ACC112 (cell line): ENCODE results near the gene ATP8A1.

ENCODE experiments used
- H2AFZ ChIP-seq: fragments of 200-600 bp; sonication (generic); one replicate; pipeline ENCODE4 v1.6.0; 2017; ENCODE audit warnings: antibody characterized with exemption, low read length; ENCODE audit not compliant: unreplicated experiment
- H3K27ac ChIP-seq: fragments of 200-600 bp; sonication (generic); 2 replicates; pipeline ENCODE4 v1.5.1; 2014; ENCODE audit warnings: low read depth, mild to moderate bottlenecking, antibody characterized with exemption, low read length, moderate library complexity
- H3K27me3 ChIP-seq: fragments of 200-600 bp; sonication (generic); 2 replicates; pipeline ENCODE4 v1.6.1; 2014; ENCODE audit warnings: mild to moderate bottlenecking, antibody characterized with exemption, low read length, moderate library complexity, mixed read lengths; ENCODE audit not compliant: insufficient read depth
- H3K36me3 ChIP-seq: fragments of 200-600 bp; sonication (generic); 2 replicates; pipeline ENCODE4 v1.6.1; 2016; ENCODE audit warnings: mild to moderate bottlenecking, antibody characterized with exemption, low read length, moderate library complexity, mixed read lengths; ENCODE audit not compliant: insufficient read depth
- H3K4me1 ChIP-seq: fragments of 200-600 bp; sonication (generic); one replicate; pipeline ENCODE4 v1.6.1; 2016; ENCODE audit warnings: low read length, mixed read lengths; ENCODE audit not compliant: insufficient read depth, unreplicated experiment, control insufficient read depth
- H3K4me3 ChIP-seq: fragments of 200-600 bp; sonication (generic); 2 replicates; pipeline ENCODE4 v1.5.1; 2014; ENCODE audit warnings: mild to moderate bottlenecking, low read depth, low read length
- H3K79me2 ChIP-seq: fragments of 200-600 bp; sonication (generic); one replicate; pipeline ENCODE4 v1.6.0; 2016; ENCODE audit warnings: low read length; ENCODE audit not compliant: control insufficient read depth, unreplicated experiment, insufficient read depth

ATP8A1 gene

GRCh38 chr4:42573249-42573648 lies 83.7 kb downstream of the ATP8A1 start:
- peaks cover 37% of the 10 kb centered on the region for H3K27me3 ChIP-seq
- H3K79me2 ChIP-seq, result no peaks in the 10 kb centered on the region
- no peaks in the 10 kb centered on the region for H3K36me3 ChIP-seq

GRCh38 chr4:42570221-42570620 lies 86.7 kb downstream of the ATP8A1 start:
- no peaks in the 10 kb centered on the region for H3K79me2 ChIP-seq
- no peak overlapping the region for H2AFZ ChIP-seq
- H3K27ac ChIP-seq, result no peak overlapping the region
- H3K4me1 ChIP-seq, result no peaks in the 10 kb centered on the region
- no peak overlapping the region for H3K4me3 ChIP-seq
- H3K36me3 ChIP-seq, result no peaks in the 10 kb centered on the region
- peaks cover 43% of the 10 kb centered on the region for H3K27me3 ChIP-seq

More at GRCh38 chr4:42573249-42573648, 83.7 kb downstream of the ATP8A1 start:
- Histone ChIP-seq H3K27ac (no peak overlapping the region), H2AFZ (no peak overlapping the region), H3K4me1 (no peaks in the 10 kb centered on the region), H3K4me3 (no peak overlapping the region)

GRCh38 chr4:42568610-42569207 lies 88.2 kb downstream of the ATP8A1 start:
- H3K79me2 ChIP-seq, result no peaks in the 10 kb centered on the region
- H3K27ac ChIP-seq, result no peak overlapping the region
- H2AFZ ChIP-seq, result no peak overlapping the region
- no peak overlapping the region for H3K4me3 ChIP-seq
- peaks cover 45% of the 10 kb centered on the region for H3K27me3 ChIP-seq
- H3K36me3 ChIP-seq, result no peaks in the 10 kb centered on the region
- H3K4me1 ChIP-seq, result no peaks in the 10 kb centered on the region

- H3K4me3 ChIP-seq, result no peak overlapping the region
- H3K4me1 ChIP-seq, result no peaks in the 10 kb centered on the region
- H3K36me3 ChIP-seq, result no peaks in the 10 kb centered on the region
- H3K27ac ChIP-seq, result no peak overlapping the region
- H2AFZ ChIP-seq, result no peak overlapping the region
- H3K79me2 ChIP-seq, result no peaks in the 10 kb centered on the region
- H3K27me3 ChIP-seq, result peaks cover 32% of the 10 kb centered on the region
Observed at GRCh38 chr4:42566835-42567234, 90.1 kb downstream of the ATP8A1 start.

GRCh38 chr4:42562016-42562415 lies 94.9 kb downstream of the ATP8A1 start:
- Histone ChIP-seq H3K36me3 (no peaks in the 10 kb centered on the region), H3K4me1 (no peaks in the 10 kb centered on the region), H3K27ac (no peak overlapping the region), H3K4me3 (no peak overlapping the region), H2AFZ (no peak overlapping the region), H3K79me2 (no peaks in the 10 kb centered on the region), H3K27me3 (peaks cover 22% of the 10 kb centered on the region)

GRCh38 chr4:42561031-42561430 lies 95.9 kb downstream of the ATP8A1 start:
- no peak overlapping the region for H3K27ac ChIP-seq
- no peaks in the 10 kb centered on the region for H3K4me1 ChIP-seq
- H3K4me3 ChIP-seq, result no peak overlapping the region
- H2AFZ ChIP-seq, result no peak overlapping the region
- H3K27me3 ChIP-seq, result peaks cover 19% of the 10 kb centered on the region
- H3K79me2 ChIP-seq, result no peaks in the 10 kb centered on the region
- no peaks in the 10 kb centered on the region for H3K36me3 ChIP-seq

- H3K27me3 ChIP-seq, result peaks cover 17% of the 10 kb centered on the region
- no peak overlapping the region for H3K27ac ChIP-seq
- H3K79me2 ChIP-seq, result no peaks in the 10 kb centered on the region
- no peaks in the 10 kb centered on the region for H3K36me3 ChIP-seq
- H3K4me3 ChIP-seq, result no peak overlapping the region
- H3K4me1 ChIP-seq, result no peaks in the 10 kb centered on the region
- H2AFZ ChIP-seq, result no peak overlapping the region
Observed at GRCh38 chr4:42560467-42560861, 96.4 kb downstream of the ATP8A1 start.

GRCh38 chr4:42558156-42558555 lies 98.7 kb downstream of the ATP8A1 start:
- Histone ChIP-seq H3K27ac (no peak overlapping the region), H3K4me3 (no peak overlapping the region), H3K79me2 (no peaks in the 10 kb centered on the region), H3K27me3 (peaks cover 22% of the 10 kb centered on the region; the same call in 1 of the 2 replicates), H3K36me3 (no peaks in the 10 kb centered on the region), H3K4me1 (no peaks in the 10 kb centered on the region), H2AFZ (no peak overlapping the region)

GRCh38 chr4:42555828-42556227 lies 101.1 kb downstream of the ATP8A1 start:
- Histone ChIP-seq H3K79me2 (no peaks in the 10 kb centered on the region), H2AFZ (no peak overlapping the region), H3K27ac (no peak overlapping the region), H3K4me3 (no peak overlapping the region), H3K27me3 (peaks cover 38% of the 10 kb centered on the region), H3K4me1 (no peaks in the 10 kb centered on the region), H3K36me3 (no peaks in the 10 kb centered on the region)

- H3K79me2 ChIP-seq, result no peaks in the 10 kb centered on the region
- no peak overlapping the region for H3K27ac ChIP-seq
- no peak overlapping the region for H2AFZ ChIP-seq
- H3K36me3 ChIP-seq, result no peaks in the 10 kb centered on the region
- H3K27me3 ChIP-seq, result peaks cover 46% of the 10 kb centered on the region
- H3K4me3 ChIP-seq, result no peak overlapping the region
- H3K4me1 ChIP-seq, result no peaks in the 10 kb centered on the region
Observed at GRCh38 chr4:42554072-42554471, 102.8 kb downstream of the ATP8A1 start.

GRCh38 chr4:42549896-42550295 lies 107.0 kb downstream of the ATP8A1 start:
- H3K36me3 ChIP-seq, result no peaks in the 10 kb centered on the region
- H3K4me3 ChIP-seq, result no peak overlapping the region
- H3K27ac ChIP-seq, result no peak overlapping the region
- no peak overlapping the region for H2AFZ ChIP-seq
- no peaks in the 10 kb centered on the region for H3K79me2 ChIP-seq
- H3K27me3 ChIP-seq, result peaks cover 58% of the 10 kb centered on the region
- no peaks in the 10 kb centered on the region for H3K4me1 ChIP-seq
